Brain microvascular endothelial cell (primary cell): Measurements from ENCODE around the gene SRPRB.

Experiments used
- DNase-seq: peaks from one replicate; pipeline ENCODE4 v3.0.0-alpha.2; 2020
- H3K27ac ChIP-seq: fragments of 250-450 bp; sonication (Bioruptor Pico); 2 replicates; pipeline ENCODE4 v1.5.1; 2020; ENCODE audit warnings: mild to moderate bottlenecking, moderate library complexity
- H3K27me3 ChIP-seq: fragments of 250-450 bp; sonication (Bioruptor Pico); replicated peaks from 2 replicates; pipeline ENCODE4 v1.5.1; 2020; ENCODE audit warnings: mild to moderate bottlenecking
- H3K36me3 ChIP-seq: fragments of 250-450 bp; sonication (Bioruptor Pico); replicated peaks from 2 replicates; pipeline ENCODE4 v1.5.1; 2020; ENCODE audit warnings: mild to moderate bottlenecking
- H3K4me3 ChIP-seq: 2 replicates; pipeline ENCODE4 v1.5.1; 2011; ENCODE audit warnings: low read depth, mild to moderate bottlenecking, control low read depth, low read length, moderate library complexity
- in situ Hi-C: cut with HindIII; loops from 2 replicates; pipeline ENCODE4 v1.10.0; 2017; ENCODE audit warnings: low sequenced_read_pairs, low pct_ligation_motif_present
- TF ChIP-seq, protein P1 (sequence below): IDR thresholded peaks from 2 replicates; pipeline ENCODE4 v1.5.1; 2011; ENCODE audit warnings: low read depth, mild to moderate bottlenecking, moderate library complexity, low read length, control low read depth, inconsistent platforms; ENCODE audit errors: missing control alignments

Gene SRPRB

DNA sequence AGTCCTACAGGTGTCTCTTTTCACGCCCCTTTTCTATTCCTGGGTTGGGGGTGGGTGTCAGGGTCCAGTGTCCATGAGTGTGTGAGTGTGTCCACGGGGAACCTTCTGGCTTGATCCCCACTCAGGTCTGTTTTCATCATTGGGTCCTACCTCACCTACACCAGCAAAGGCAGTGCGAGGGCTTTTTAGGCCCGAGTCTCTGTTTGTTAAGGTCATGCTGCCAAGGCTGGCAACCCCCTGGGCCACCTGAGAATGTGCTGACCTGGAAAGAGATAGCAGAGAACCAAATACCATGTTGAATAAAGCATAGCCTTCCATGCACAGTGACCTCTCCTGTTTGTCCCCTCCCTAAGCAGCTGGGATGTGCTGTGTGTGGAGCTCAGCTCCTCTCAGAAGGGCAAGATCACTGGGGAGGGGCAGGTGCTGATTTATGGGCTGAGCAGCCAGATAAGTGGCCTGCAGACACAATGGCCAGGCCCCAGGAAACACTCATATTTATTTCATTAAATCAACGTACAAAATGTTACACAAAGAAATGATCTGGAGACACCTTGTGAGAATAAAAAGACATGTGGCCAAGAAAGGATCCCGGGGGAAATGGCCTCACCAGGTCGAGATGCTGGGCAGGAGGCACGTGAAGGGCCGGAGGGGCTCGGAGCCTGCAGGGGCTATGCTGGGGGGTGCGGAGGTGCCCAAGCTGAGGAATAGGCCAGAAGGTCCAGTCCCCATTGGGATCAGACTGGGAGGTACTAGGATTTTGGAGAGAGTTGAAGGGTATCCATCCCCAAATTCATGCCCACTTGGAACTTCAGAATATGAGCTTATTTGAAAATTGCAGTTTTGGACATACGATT is 54.0 kb downstream of the SRPRB start:
- TF ChIP-seq, protein P1, sequence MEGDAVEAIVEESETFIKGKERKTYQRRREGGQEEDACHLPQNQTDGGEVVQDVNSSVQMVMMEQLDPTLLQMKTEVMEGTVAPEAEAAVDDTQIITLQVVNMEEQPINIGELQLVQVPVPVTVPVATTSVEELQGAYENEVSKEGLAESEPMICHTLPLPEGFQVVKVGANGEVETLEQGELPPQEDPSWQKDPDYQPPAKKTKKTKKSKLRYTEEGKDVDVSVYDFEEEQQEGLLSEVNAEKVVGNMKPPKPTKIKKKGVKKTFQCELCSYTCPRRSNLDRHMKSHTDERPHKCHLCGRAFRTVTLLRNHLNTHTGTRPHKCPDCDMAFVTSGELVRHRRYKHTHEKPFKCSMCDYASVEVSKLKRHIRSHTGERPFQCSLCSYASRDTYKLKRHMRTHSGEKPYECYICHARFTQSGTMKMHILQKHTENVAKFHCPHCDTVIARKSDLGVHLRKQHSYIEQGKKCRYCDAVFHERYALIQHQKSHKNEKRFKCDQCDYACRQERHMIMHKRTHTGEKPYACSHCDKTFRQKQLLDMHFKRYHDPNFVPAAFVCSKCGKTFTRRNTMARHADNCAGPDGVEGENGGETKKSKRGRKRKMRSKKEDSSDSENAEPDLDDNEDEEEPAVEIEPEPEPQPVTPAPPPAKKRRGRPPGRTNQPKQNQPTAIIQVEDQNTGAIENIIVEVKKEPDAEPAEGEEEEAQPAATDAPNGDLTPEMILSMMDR = no peak
- Histone ChIP-seq H3K27ac (no peak overlapping the region), H3K27me3 (no peaks in the 10 kb centered on the region), H3K4me3 (no peak overlapping the region), H3K36me3 (no peaks in the 10 kb centered on the region)
- no peak for DNase-seq
- in situ Hi-C loops = no loop called here

DNA sequence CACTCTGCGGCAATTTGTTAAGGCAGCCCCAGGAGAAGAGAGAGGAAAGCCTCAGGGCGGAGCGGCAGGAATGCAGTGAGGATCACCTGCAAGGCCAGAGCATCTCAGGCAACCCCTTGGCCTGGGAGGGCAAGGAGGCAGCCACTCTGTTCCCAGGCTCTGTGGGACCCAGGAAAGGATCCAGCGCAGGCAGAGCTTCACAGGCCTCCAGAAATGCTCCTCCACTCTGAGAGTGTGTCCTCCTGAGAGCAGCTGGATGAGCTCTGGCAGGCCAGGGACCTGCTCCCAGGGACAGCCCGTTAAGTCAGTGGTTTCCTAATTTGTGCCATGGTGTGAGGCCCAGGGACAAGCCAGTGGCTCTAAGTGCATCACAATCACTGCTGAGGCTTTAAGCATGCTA is 54.9 kb downstream of the SRPRB start:
- H3K27ac ChIP-seq = no peak overlapping the region
- TF ChIP-seq, protein P1 = no peak
- no peak for DNase-seq
- peaks cover 3% of the 10 kb centered on the region for H3K27me3 ChIP-seq
- no peak overlapping the region for H3K4me3 ChIP-seq
- no peaks in the 10 kb centered on the region for H3K36me3 ChIP-seq
- in situ Hi-C loops = no loop called here

DNA sequence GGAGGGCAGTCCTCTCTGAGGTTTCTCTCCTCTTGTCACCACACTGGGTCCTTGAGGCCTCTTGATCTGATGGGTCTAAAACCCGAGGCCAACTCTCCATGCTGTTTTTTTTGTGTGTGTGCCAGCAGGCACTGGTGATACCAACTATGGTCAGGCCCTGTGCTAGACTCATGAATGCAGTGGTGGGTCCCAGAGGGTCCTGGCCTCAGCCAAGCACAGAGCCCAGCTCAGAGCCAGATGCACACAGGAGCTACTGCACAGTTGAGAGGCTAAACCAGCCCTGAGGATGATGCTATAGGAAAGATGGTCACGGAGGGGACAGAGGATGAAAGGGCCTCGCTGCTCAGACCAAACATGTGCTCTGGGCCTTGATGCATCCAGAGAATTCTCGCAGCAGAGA is 56.5 kb downstream of the SRPRB start:
- in situ Hi-C loops = no loop called here
- TF ChIP-seq, protein P1 = no peak
- H3K4me3 ChIP-seq = no peak overlapping the region
- H3K27me3 ChIP-seq = peaks cover 3% of the 10 kb centered on the region
- H3K27ac ChIP-seq = no peak overlapping the region
- H3K36me3 ChIP-seq = no peaks in the 10 kb centered on the region
- no peak for DNase-seq

DNA sequence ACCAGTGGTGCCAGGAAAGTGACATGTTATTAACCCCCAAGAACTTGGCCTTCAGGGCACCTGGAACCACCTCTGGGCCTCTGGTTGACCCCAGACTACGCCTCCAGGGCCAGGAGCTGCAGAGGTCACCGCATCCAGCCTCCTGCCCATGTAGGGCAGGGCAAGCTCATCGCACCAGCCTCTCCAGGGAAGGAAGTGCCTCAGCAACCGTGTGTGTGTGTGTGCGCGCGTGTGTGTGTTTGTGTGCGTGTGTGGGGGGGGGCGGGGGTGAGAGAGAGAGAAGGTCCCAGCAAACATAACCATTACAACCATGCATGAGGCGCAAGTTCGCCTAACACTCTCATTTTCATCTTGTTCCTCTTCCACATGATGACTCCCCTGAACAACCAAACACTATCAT is 58.3 kb downstream of the SRPRB start:
- Histone ChIP-seq H3K27me3 (peaks cover 5% of the 10 kb centered on the region), H3K4me3 (no peak overlapping the region), H3K27ac (no peak overlapping the region), H3K36me3 (no peaks in the 10 kb centered on the region)
- TF ChIP-seq, protein P1 = no peak
- DNase-seq = no peak
- in situ Hi-C loops = no loop called here

DNA sequence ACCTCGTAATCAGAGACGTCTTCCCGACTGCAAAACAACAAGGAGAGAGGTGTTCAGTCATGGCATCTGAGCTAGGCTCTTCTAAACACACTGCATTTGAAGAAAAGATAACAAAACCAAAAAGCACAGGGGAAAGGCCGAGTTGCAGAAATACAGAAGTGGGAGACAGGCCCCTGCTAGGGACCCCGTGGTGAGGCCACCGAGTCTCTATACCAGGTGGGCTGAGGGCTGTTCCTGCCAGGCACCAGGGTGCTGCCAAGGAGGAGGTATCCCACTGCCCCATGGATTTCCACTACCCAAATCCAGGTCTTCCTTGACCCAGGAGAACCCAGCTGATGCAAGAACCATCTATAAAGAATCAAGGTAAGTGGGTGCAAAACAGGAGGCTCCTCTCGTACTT is 59.0 kb downstream of the SRPRB start:
- H3K36me3 ChIP-seq = no peaks in the 10 kb centered on the region
- no peak overlapping the region for H3K27ac ChIP-seq
- TF ChIP-seq, protein P1 = no peak
- H3K4me3 ChIP-seq = no peak overlapping the region
- in situ Hi-C loops = no loop called here
- DNase-seq = no peak
- H3K27me3 ChIP-seq = peaks cover 5% of the 10 kb centered on the region
